ENCODE measurements around the gene ELMO1.

GRCh38 chr7:37028909-37029440, 419.7 kb downstream of the ELMO1 start:
- TF ChIP-seq, protein P1, sequence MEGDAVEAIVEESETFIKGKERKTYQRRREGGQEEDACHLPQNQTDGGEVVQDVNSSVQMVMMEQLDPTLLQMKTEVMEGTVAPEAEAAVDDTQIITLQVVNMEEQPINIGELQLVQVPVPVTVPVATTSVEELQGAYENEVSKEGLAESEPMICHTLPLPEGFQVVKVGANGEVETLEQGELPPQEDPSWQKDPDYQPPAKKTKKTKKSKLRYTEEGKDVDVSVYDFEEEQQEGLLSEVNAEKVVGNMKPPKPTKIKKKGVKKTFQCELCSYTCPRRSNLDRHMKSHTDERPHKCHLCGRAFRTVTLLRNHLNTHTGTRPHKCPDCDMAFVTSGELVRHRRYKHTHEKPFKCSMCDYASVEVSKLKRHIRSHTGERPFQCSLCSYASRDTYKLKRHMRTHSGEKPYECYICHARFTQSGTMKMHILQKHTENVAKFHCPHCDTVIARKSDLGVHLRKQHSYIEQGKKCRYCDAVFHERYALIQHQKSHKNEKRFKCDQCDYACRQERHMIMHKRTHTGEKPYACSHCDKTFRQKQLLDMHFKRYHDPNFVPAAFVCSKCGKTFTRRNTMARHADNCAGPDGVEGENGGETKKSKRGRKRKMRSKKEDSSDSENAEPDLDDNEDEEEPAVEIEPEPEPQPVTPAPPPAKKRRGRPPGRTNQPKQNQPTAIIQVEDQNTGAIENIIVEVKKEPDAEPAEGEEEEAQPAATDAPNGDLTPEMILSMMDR (IDR thresholded peaks at IDR 0.05; ENCODE audit: low read depth, low read length, poor library complexity, severe bottlenecking), result no peak
- no peak for TF ChIP-seq EZH2phosphoT487 (IDR thresholded peaks at IDR 0.05; ENCODE audit: borderline replicate concordance, low read length)
